ENCODE data around the gene PPP1R1B. TPM values are rescaled to one million over a fixed set of nuclear protein-coding genes. Genes with fewer than 3 reads are reported as not detected.
A peak's percentile ranks its signal among the peaks of the same experiment; 100 is the strongest.

PPP1R1B gene
- total and polyA plus RNA-seq, 9 of the 15 experiments (the other 6 are each of a cell fraction or from before 2014, with no cell fraction given): 0.07 to 0.18 (median 0.10) TPM; not detected in 4

GRCh38 chr17:39591958-39592954 lies 34.5 kb upstream of the PPP1R1B start:
- intact Hi-C loops (cut with micrococcal nuclease): no loop called here
- no peak for TF ChIP-seq ZBTB40 (IDR thresholded peaks at IDR 0.05)
- TF ChIP-seq ZBTB40 (CRISPR knock-in tag; IDR thresholded peaks at IDR 0.05): no peak
- 0 out of 2 replicates have a peak, but pooled peaks have one; percentile 47 for TF ChIP-seq ZNF197 (CRISPR knock-in tag; IDR thresholded peaks at IDR 0.05; ENCODE audit: low read depth)
- TF ChIP-seq HDAC1 (IDR thresholded peaks at IDR 0.05): 0 out of 4 replicates have a peak, but pooled peaks of 1 of the 2 experiments have one; percentile 21
- peak in 1 of 2 experiments; percentile 47; a peak in 1 of 4 replicates for TF ChIP-seq SRF (CRISPR knock-in tag; IDR thresholded peaks at IDR 0.05)
- TF ChIP-seq, protein P1, sequence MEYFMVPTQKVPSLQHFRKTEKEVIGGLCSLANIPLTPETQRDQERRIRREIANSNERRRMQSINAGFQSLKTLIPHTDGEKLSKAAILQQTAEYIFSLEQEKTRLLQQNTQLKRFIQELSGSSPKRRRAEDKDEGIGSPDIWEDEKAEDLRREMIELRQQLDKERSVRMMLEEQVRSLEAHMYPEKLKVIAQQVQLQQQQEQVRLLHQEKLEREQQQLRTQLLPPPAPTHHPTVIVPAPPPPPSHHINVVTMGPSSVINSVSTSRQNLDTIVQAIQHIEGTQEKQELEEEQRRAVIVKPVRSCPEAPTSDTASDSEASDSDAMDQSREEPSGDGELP (CRISPR knock-in tag; IDR thresholded peaks at IDR 0.05; ENCODE audit: borderline replicate concordance): peak; percentile 21; the same call in 1 of the 2 replicates
- no peak for TF ChIP-seq MYC (IDR thresholded peaks at IDR 0.05; ENCODE audit: low read depth, low read length)
- no peak for TF ChIP-seq MYC (CRISPR knock-in tag; IDR thresholded peaks at IDR 0.05; ENCODE audit: borderline replicate concordance, low read depth)
- TF ChIP-seq EHMT2 (IDR thresholded peaks at IDR 0.05): peak; percentile 98
- TF ChIP-seq ZNF263 (CRISPR knock-in tag; IDR thresholded peaks at IDR 0.05; ENCODE audit: borderline replicate concordance): peak; percentile 68; the same call in 1 of the 2 replicates

More at GRCh38 chr17:39591958-39592954, 34.5 kb upstream of the PPP1R1B start:
- FAIRE-seq (peak; percentile 88), ATAC-seq (peak; percentile 70), DNase-seq (ENCODE audit: extremely low read depth in 1 of 4, low spot score in 3 of 4) (peak; percentile 59 to 75 (median 62))
- H3K9ac ChIP-seq (ENCODE audit: insufficient read depth in 1 of 2, low read depth in 2 of 2, low read length in 2 of 2): no peak overlapping the region
- in situ Hi-C loops (cut with MboI): no loop called here
- ChIA-PET POLR2A (no interaction called here), CTCF (ENCODE audit: low intra/inter-chr PET ratio) (no interaction called here)
- WGBS (ENCODE audit: insufficient coverage, low coverage, missing lambda C conversion rate): 1% methylated on average over 22 of the region's 22 CpGs
- H3K27me3 ChIP-seq (ENCODE audit: control insufficient read depth in 2 of 2, insufficient read depth in 2 of 2, low read length in 2 of 2): peaks cover 9 to 30% of the 10 kb centered on the region in 2 experiments
- H3K4me2 ChIP-seq (ENCODE audit: insufficient read depth, low read length): no peak overlapping the region
- H3K79me2 ChIP-seq (ENCODE audit: control insufficient read depth, insufficient read depth, low read length): no peaks in the 10 kb centered on the region
- no peak overlapping the region for H2AFZ ChIP-seq (ENCODE audit: low read depth, low read length)
- no peaks in the 10 kb centered on the region for H3K9me1 ChIP-seq (ENCODE audit: control insufficient read depth, insufficient read depth, low read length)
- H3K27ac ChIP-seq (ENCODE audit: extremely low read depth, low read depth, low read length): no peak overlapping the region
- no peak overlapping the region for H3K4me3 ChIP-seq
- H4K20me1 ChIP-seq (replicated peaks; ENCODE audit: control insufficient read depth, insufficient read depth, low read length): peaks cover 6% of the 10 kb centered on the region; the same call in 1 of the 2 replicates
- no peaks in the 10 kb centered on the region for H3K36me3 ChIP-seq (ENCODE audit: control insufficient read depth, insufficient read depth, low read length)
- no TSS peak for BruUV-seq (replicated peaks)
- peaks cover 0 to 7% of the 10 kb centered on the region in 2 experiments; a peak in 1 of 5 replicates for H3K4me1 ChIP-seq (replicated peaks in 1 of 2; ENCODE audit: control insufficient read depth in 2 of 2, insufficient read depth in 2 of 2, low read length in 2 of 2)
- H3K9me3 ChIP-seq (replicated peaks; ENCODE audit: control insufficient read depth, insufficient read depth, low read depth, low read length): no peaks in the 10 kb centered on the region
